B cell (primary cell): ENCODE results near the gene CD2.

Source experiments
- EZH2 ChIP-seq: IDR thresholded peaks from 2 replicates; pipeline ENCODE4 v1.6.1; 2012; ENCODE audit warnings: borderline replicate concordance, low read depth, mild to moderate bottlenecking, moderate library complexity, low read length; ENCODE audit not compliant: insufficient read depth, poor library complexity, severe bottlenecking
- TF ChIP-seq, protein P1 (sequence below): fragments of 200-600 bp; IDR thresholded peaks from one replicate; pipeline ENCODE4 v1.8.0; 2022; ENCODE audit warnings: antibody characterized with exemption, mild to moderate bottlenecking

DNA sequence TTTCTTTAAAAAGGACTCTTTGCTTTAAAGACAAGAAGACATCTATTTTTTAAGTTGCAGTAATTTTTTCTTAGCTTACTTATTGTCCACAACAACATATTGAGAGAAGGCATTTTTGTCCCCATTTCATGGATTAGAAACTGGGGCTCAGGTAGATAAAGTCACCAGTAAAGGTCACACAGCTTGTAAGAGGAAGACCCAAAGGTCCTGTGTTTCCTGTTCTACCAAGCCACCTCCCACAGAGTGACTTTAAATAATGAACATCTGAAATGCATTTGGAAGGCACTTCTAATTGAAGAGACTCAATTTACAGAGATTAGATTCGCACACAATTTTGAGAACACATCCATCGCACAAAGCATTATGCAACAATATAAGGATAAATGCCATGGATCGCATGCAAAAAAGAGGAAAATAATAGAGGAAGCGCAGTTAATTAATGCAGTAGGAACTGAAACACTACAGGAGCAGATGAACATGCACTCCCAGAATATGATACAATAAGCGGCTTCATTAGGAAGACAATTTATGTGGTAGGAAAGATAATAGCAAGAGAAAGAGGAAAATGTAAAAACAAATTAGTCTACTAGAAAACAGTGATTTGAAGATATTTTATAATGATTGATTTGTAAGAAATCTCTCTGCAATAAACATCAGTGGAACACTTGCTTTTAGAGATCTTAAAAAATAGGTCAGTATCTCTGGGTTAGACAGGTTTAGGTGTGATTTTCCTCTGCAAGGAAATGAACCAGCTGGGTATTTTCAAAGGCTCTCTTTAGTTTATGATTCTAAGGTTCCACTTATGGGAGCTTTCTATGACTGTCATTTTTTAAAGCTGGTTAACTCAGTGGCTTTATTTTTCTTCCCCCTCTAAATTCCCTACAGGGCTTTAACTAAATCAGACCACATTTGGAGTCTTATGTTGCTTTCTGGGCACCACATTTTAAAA is 27.1 kb upstream of the CD2 start:
- TF ChIP-seq, protein P1, sequence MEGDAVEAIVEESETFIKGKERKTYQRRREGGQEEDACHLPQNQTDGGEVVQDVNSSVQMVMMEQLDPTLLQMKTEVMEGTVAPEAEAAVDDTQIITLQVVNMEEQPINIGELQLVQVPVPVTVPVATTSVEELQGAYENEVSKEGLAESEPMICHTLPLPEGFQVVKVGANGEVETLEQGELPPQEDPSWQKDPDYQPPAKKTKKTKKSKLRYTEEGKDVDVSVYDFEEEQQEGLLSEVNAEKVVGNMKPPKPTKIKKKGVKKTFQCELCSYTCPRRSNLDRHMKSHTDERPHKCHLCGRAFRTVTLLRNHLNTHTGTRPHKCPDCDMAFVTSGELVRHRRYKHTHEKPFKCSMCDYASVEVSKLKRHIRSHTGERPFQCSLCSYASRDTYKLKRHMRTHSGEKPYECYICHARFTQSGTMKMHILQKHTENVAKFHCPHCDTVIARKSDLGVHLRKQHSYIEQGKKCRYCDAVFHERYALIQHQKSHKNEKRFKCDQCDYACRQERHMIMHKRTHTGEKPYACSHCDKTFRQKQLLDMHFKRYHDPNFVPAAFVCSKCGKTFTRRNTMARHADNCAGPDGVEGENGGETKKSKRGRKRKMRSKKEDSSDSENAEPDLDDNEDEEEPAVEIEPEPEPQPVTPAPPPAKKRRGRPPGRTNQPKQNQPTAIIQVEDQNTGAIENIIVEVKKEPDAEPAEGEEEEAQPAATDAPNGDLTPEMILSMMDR, result no peak
- no peak for TF ChIP-seq EZH2
